ENCODE data around the gene ITGA6. TPM values are rescaled to one million over a fixed set of nuclear protein-coding genes. Genes with fewer than 3 reads are reported as not detected.

Gene ITGA6
- total RNA-seq, 1 experiment from 2014 or later: 78.3 TPM

GRCh38 chr2:172461591-172462372, 34.4 kb downstream of the ITGA6 start:
- no CpG with 5 or more reads among the region's 11 CpGs for WGBS (ENCODE audit: extremely low coverage, insufficient read length, low lambda C conversion rate)

More at GRCh38 chr2:172461591-172462372, 34.4 kb downstream of the ITGA6 start:
- Mint-ChIP-seq H3K27me3 (ENCODE audit: low read depth) (no peaks in the 10 kb centered on the region), H3K4me3 (no peak overlapping the region), H3K36me3 (ENCODE audit: insufficient read depth in 1 of 3, low read depth in 3 of 3) (peaks cover 10 to 19% (median 15%) of the 10 kb centered on the region in 3 experiments; a peak in 6 of 7 replicates), H3K27ac (peak overlapping the region in 1 of 3 experiments; percentile 52; a peak in 2 of 7 replicates), H3K4me1 (peaks cover 67 to 69% of the 10 kb centered on the region in 2 experiments), H3K9me3 (no peaks in the 10 kb centered on the region)
- no peaks in the 10 kb centered on the region for H3K23me2 ChIP-seq (ENCODE audit: insufficient read length, low read depth, low read length, poor library complexity, severe bottlenecking)
- H2BK20ac ChIP-seq (ENCODE audit: low read depth, low read length, poor library complexity, severe bottlenecking): no peak overlapping the region
- H2BK12ac ChIP-seq (ENCODE audit: insufficient read length, low read depth, low read length): no peak overlapping the region
- H3K27me3 ChIP-seq (ENCODE audit: insufficient read depth, low read length): no peaks in the 10 kb centered on the region
- H2BK15ac ChIP-seq (ENCODE audit: low read depth, low read length): no peak overlapping the region
- H4K91ac ChIP-seq (ENCODE audit: insufficient read length, low read depth, low read length): no peak overlapping the region
- peaks cover 2% of the 10 kb centered on the region for H3K79me1 ChIP-seq (ENCODE audit: insufficient read depth, low read depth, low read length, poor library complexity, severe bottlenecking)
- peak; percentile 97 for TF ChIP-seq CTCF (conservative IDR thresholded peaks at IDR 0.05)
- H4K8ac ChIP-seq (replicated peaks; ENCODE audit: insufficient read length, low read depth, low read length): no peak overlapping the region
- H3K4ac ChIP-seq (ENCODE audit: low read depth, low read length): no peak overlapping the region
- no peak overlapping the region for H2AK5ac ChIP-seq (ENCODE audit: insufficient read length, low read length)
- no peak overlapping the region for H2AFZ ChIP-seq (ENCODE audit: low read length)
- no peak overlapping the region for H3K4me2 ChIP-seq (ENCODE audit: insufficient read depth, insufficient read length, low read length)
- DNase-seq: peak; percentile 85
- peaks cover 7% of the 10 kb centered on the region; the same call in 1 of the 2 replicates for H3K79me2 ChIP-seq (ENCODE audit: insufficient read depth, low read length)
- H3K9me3 ChIP-seq (ENCODE audit: control insufficient read depth, low read depth, low read length): no peaks in the 10 kb centered on the region
- H3K4me1 ChIP-seq (ENCODE audit: insufficient read depth, low read length): no peaks in the 10 kb centered on the region; the same call in 1 of the 2 replicates
- H2BK120ac ChIP-seq (ENCODE audit: low read depth, low read length, poor library complexity, severe bottlenecking): no peak overlapping the region
- H3K27ac ChIP-seq (ENCODE audit: insufficient read length, low read depth, low read length): no peak overlapping the region
- H3K9ac ChIP-seq (ENCODE audit: extremely low read depth, insufficient read length, low read length): no peak overlapping the region
- H3K18ac ChIP-seq (ENCODE audit: insufficient read length, low read depth, low read length): no peak overlapping the region
- no peaks in the 10 kb centered on the region for H4K20me1 ChIP-seq (ENCODE audit: control insufficient read depth, insufficient read depth, insufficient read length)
- H3K23ac ChIP-seq (ENCODE audit: insufficient read length, low read depth, low read length): no peak overlapping the region
- H2BK5ac ChIP-seq (ENCODE audit: insufficient read length, low read length): no peak overlapping the region
- H3T11ph ChIP-seq (ENCODE audit: low read length): no peak overlapping the region
- H3K56ac ChIP-seq (ENCODE audit: insufficient read length, low read depth, low read length): no peak overlapping the region
- H3K14ac ChIP-seq (ENCODE audit: insufficient read depth, low read length): no peak overlapping the region
- no peak overlapping the region for H4K5ac ChIP-seq (ENCODE audit: insufficient read length, low read depth, low read length)

All from H9 (cell line).